GM18870 (cell line): ENCODE data around the gene RBAK.
"Not testable (repeated sequence)": the region's sequence is repeated elsewhere in the genome, so short reads cannot be mapped to it uniquely, and the experiment has no call there.

ENCODE experiments used
- ATAC-seq: cut with Tn5 transposase; IDR thresholded peaks from one replicate; pipeline ENCODE4 v1.9.1; 2021; ENCODE audit warnings: moderate library complexity; ENCODE audit not compliant: unreplicated experiment

The RBAK gene

DNA sequence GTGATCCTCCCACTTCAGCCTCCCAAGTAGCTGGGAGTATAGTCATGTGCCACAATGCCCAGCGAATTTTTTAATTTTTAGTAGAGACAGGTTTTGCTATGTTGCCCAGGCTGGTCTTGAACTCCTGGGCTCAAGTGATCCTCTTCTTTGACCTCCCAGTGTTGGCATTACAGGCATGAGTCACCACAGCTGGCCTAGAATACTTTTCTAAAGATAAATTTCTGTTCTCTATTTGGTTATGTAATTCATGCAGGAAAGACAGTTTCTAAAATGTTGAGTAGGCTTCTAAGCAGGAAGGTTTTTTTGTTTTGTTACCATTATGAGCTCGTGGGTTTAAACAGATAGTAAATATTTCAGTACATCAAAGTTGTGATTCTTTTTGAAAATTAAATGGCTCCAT, 5.0 kb downstream of the RBAK start:
- no peak for ATAC-seq

- ATAC-seq: not testable (repeated sequence)
These were observed 6.1 kb downstream of the RBAK start for GRCh38 chr7:5051731-5052130.

DNA sequence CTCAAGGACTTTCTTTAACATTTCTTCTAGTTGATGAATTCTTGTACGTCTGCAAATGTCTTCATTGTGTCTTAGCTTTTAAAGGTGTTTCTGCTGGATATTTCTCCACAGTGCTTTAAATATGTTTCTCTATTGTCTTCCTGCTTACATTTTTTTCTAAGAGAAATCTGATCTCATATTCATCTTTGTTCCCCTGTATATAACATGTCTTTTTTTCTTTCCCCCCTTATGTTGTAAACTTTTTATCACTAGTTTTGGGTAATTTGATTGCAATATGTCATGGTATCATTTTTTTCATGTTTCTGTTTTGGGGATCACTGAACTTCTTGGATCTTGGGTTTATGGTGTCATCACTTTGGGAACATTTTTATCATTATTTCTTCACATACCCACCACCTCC, 7.5 kb downstream of the RBAK start:
- ATAC-seq: no peak

DNA sequence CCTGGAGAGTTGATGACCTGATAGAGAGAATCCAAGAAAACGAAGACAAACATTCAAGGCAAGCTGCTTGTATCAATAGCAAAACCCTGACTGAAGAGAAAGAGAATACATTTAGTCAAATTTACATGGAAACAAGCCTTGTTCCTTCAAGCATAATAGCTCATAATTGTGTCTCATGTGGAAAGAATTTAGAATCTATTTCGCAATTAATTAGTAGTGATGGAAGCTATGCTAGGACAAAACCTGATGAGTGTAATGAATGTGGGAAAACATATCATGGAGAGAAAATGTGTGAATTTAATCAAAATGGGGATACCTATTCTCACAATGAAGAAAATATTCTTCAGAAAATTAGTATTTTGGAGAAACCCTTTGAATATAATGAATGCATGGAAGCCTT, 18.0 kb downstream of the RBAK start:
- ATAC-seq: no peak

DNA sequence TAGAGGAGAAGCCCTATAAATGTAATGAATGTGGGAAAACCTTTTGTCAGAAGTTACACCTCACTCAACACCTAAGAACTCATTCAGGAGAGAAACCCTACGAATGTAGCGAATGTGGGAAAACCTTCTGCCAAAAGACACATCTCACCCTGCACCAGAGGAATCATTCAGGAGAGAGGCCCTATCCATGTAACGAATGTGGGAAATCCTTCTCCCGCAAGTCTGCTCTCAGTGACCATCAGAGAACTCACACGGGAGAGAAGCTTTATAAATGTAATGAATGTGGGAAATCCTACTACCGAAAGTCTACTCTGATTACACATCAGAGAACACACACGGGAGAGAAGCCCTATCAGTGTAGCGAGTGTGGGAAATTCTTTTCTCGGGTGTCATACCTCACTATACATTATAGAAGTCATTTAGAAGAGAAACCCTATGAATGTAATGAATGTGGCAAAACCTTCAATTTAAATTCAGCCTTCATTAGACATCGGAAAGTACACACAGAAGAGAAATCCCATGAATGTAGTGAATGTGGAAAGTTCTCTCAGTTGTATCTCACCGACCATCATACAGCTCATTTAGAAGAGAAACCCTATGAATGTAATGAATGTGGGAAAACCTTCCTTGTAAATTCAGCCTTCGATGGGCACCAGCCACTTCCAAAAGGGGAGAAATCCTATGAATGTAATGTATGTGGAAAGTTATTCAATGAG, 18.9 kb downstream of the RBAK start:
- ATAC-seq: no peak

GRCh38 chr7:5065107-5065407, 19.4 kb downstream of the RBAK start:
- no peak for ATAC-seq

DNA sequence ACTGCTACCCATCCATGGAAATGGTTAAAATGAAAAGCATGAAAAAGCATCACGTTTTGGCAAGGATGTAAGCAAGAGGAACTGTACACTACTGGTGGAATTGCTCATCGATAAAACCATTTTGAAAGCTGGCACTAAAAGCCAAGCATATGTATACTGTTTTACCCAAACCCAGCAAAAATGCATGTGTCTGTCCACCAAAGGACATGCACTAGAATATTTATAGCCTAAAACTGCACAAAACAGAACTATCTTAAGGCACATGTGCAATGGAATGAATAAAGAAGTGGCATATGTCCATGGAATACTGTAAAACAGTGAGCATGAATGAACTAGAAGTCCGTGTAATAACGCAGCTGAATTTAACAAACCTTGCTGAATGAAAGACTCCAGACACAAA, 22.9 kb downstream of the RBAK start:
- ATAC-seq: no peak

GRCh38 chr7:5070206-5070605, 24.5 kb downstream of the RBAK start:
- ATAC-seq: no peak

DNA sequence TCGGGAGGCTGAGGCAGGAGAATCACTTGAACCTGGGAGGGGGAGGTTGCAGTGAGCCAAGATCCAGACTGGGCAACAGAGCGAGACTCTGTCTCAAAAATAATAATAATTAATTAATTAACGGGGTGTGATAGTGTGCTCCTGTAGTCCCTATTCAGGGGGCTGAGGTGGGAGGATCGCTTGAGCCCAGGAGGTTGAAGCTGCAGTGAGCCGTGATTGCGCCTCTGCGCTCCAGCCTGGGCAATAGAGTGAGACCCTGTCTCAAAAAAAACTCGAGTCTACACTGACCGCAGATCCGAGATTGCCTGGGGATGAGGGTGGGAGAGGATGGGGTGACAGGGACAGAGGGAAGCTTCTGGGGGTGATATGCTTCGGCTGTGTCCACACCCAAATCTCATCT, 29.5 kb downstream of the RBAK start:
- not testable (repeated sequence) for ATAC-seq

- no peak for ATAC-seq
These were observed 32.1 kb downstream of the RBAK start for GRCh38 chr7:5077740-5078139.

- no peak for ATAC-seq
These were observed 37.1 kb downstream of the RBAK start for GRCh38 chr7:5082806-5083205.

GRCh38 chr7:5083311-5083711, 37.7 kb downstream of the RBAK start:
- no peak for ATAC-seq

- ATAC-seq: no peak
These were observed 40.6 kb downstream of the RBAK start for GRCh38 chr7:5086256-5086655.

DNA sequence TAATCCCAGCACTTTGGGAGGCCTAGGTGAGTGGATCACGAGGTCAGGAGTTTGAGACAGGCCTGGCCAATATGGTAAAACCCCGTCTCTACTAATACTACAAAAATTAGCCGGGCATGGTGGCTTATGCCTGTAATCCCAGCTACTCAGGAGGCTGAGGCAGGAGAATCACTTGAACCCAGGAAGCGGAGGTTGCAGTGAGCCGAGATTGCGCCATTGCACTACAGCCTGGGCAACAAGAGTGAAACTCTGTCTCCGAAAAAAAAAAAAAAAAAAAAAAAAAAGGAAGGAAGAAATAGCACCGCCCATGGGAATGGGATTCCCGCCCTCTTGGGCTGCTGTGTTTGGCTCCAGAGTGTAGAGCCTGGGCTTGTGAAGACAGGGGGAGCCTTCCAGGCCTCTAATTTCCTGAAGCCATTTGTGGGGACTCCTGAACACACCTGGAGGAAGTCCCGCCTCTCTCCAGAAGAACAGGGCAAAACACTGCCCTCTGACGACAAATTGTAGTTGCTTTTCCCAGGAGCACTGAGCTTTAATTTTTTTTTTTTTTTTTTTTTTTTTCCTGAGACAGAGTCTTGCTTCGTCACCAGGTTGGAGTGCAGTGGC, 42.7 kb downstream of the RBAK start:
- not testable (repeated sequence) for ATAC-seq

DNA sequence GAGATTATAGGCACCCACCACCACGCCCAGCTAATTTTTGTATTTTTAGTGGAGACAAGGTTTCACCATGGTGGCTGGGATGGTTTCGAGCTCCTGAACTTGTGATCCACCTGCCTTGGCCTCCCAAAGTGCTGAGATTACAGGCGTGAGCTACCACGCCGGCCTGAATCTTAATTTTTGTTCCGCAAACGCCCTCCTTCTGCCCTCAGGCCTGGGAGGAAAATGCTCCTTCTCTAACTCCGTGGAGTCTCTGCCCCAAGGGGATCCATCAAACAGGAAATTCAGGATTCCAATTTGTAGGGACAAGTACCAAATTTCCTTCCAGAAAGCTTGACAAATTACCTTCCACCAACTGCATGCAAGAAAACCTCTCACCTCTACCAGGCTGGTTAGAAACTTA, 43.2 kb downstream of the RBAK start:
- no peak for ATAC-seq

DNA sequence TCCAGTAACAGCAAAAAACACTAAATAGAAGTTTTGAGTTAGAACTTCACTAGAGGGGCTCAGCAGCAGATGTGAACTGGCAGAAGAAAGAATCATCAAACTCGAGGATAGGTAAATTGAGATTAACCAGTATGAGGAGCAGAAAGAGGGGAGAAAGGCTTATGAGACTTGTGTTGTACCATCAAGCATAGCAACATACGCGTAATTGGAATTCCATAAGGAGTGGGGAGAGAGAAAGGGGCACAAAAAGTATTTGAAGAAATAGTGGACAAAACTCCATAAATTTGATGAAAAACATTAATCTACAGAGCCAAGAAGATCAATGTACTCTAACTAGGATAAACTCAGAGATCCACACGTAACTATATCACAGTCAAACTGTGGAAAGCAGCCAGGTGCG, 48.3 kb downstream of the RBAK start:
- no peak for ATAC-seq

- no peak for ATAC-seq
These were observed 49.0 kb downstream of the RBAK start for GRCh38 chr7:5094641-5095040.

GRCh38 chr7:5116359-5116758, 70.7 kb downstream of the RBAK start:
- ATAC-seq: no peak

DNA sequence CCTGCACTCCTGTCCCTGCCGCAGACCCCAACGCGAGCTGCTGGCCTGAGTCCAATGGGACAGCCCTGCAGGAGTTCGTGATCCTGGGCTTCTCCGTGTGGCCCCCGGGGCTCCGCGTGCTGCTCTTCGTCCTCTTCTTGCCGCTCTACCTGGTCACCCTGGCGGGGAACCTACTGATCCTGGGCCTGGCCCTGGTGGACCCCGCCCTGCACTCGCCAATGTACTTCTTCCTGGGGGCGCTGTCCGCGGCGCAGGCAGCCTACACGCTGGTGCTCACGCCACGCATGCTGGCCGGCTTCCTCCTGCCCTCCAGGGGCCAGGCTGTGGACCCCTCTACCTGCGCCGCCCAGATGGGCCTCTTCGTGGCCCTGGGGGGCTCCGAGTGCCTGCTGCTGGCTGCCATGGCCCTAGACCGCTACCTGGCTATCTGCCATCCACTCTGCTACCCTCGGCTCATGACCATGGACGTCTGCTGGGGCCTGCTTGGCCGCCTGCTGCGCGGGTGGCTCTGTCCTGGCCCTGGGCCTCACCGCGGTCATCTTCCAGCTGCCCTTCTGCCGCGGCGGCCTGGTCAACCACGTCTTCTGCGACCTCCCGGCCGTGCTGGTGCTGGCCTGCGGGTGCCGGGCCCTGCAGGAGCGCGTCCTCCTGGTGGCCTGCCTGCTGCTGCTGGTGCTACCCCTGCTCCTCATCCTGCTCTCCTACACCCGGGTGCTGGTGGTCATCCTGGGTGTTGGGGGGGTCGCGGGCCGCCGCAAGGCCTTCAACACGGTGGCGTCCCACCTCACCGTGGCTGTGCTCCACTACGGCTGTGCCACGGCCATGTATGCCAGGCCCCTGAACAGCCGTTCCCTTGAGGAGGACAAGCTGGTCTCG, 71.7 kb downstream of the RBAK start:
- no peak for ATAC-seq
